Measurements from ENCODE around the gene ATCAY. TPM values are rescaled to one million over a fixed set of nuclear protein-coding genes. Genes with fewer than 3 reads are reported as not detected.

ATCAY gene
- total RNA-seq, 1 donor from 2014 or later = 182 TPM

DNA sequence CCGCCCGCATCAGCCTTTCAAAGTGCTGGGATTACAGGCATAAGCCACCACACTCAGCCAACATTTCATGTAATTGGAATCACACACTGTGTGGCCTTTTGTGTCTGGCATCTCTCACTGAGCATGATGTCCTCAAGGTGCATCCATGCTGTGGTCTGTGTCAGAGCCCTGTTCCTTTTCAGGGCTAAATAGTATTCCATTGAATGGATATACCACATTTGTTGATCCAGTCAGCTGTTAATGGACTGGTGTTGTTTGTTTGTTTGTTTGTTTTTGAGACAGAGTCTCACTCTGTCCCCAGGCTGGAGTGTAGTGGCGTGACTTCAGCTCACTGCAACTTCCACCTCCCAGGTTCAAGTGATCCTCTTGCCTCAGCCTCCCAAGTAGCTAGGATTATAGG is 17.9 kb downstream of the ATCAY start:
- Mint-ChIP-seq H3K9me3 (ENCODE audit: unreplicated experiment) (peaks cover 4% of the 10 kb centered on the region), H3K4me1 (ENCODE audit: low read depth, unreplicated experiment) (peaks cover 2% of the 10 kb centered on the region), H3K27me3 (ENCODE audit: unreplicated experiment) (peaks cover 2% of the 10 kb centered on the region), H3K4me3 (ENCODE audit: unreplicated experiment) (no peak overlapping the region), H3K27ac (ENCODE audit: unreplicated experiment) (no peak overlapping the region), H3K36me3 (ENCODE audit: unreplicated experiment) (peaks cover 17% of the 10 kb centered on the region)
- DNase-seq = no peak
- no peak for TF ChIP-seq CTCF (IDR thresholded peaks at IDR 0.05; ENCODE audit: partially characterized antibody, unreplicated experiment)

GRCh38 chr19:3899531-3900294 is 19.2 kb downstream of the ATCAY start:
- peaks cover 2% of the 10 kb centered on the region for H3K27me3 Mint-ChIP-seq (ENCODE audit: unreplicated experiment)
- H3K9me3 Mint-ChIP-seq (ENCODE audit: unreplicated experiment) = peaks cover 4% of the 10 kb centered on the region
- H3K4me3 Mint-ChIP-seq (ENCODE audit: unreplicated experiment) = no peak overlapping the region
- H3K27ac Mint-ChIP-seq (ENCODE audit: unreplicated experiment) = no peak overlapping the region
- TF ChIP-seq CTCF (IDR thresholded peaks at IDR 0.05; ENCODE audit: partially characterized antibody, unreplicated experiment) = no peak
- peaks cover 17% of the 10 kb centered on the region for H3K36me3 Mint-ChIP-seq (ENCODE audit: unreplicated experiment)
- H3K4me1 Mint-ChIP-seq (ENCODE audit: low read depth, unreplicated experiment) = peaks cover 2% of the 10 kb centered on the region
- DNase-seq = no peak

GRCh38 chr19:3902317-3902973 is 22.0 kb downstream of the ATCAY start:
- H3K9me3 Mint-ChIP-seq (ENCODE audit: unreplicated experiment) = peaks cover 5% of the 10 kb centered on the region
- H3K27me3 Mint-ChIP-seq (ENCODE audit: unreplicated experiment) = no peaks in the 10 kb centered on the region
- no peak overlapping the region for H3K27ac Mint-ChIP-seq (ENCODE audit: unreplicated experiment)

GRCh38 chr19:3904233-3904632 is 23.7 kb downstream of the ATCAY start:
- H3K27ac Mint-ChIP-seq (ENCODE audit: unreplicated experiment) = no peak overlapping the region
- no peak for TF ChIP-seq CTCF (IDR thresholded peaks at IDR 0.05; ENCODE audit: partially characterized antibody, unreplicated experiment)

More at GRCh38 chr19:3902317-3902973, 22.0 kb downstream of the ATCAY start:
- H3K36me3 Mint-ChIP-seq (ENCODE audit: unreplicated experiment) = peaks cover 13% of the 10 kb centered on the region
- no peak for TF ChIP-seq CTCF (IDR thresholded peaks at IDR 0.05; ENCODE audit: partially characterized antibody, unreplicated experiment)
- H3K4me1 Mint-ChIP-seq (ENCODE audit: low read depth, unreplicated experiment) = peaks cover 2% of the 10 kb centered on the region
- H3K4me3 Mint-ChIP-seq (ENCODE audit: unreplicated experiment) = no peak overlapping the region
- no peak for DNase-seq

More at GRCh38 chr19:3904233-3904632, 23.7 kb downstream of the ATCAY start:
- no peaks in the 10 kb centered on the region for H3K4me1 Mint-ChIP-seq (ENCODE audit: low read depth, unreplicated experiment)
- no peak overlapping the region for H3K4me3 Mint-ChIP-seq (ENCODE audit: unreplicated experiment)
- peaks cover 5% of the 10 kb centered on the region for H3K9me3 Mint-ChIP-seq (ENCODE audit: unreplicated experiment)
- H3K36me3 Mint-ChIP-seq (ENCODE audit: unreplicated experiment) = no peaks in the 10 kb centered on the region
- DNase-seq = no peak
- H3K27me3 Mint-ChIP-seq (ENCODE audit: unreplicated experiment) = no peaks in the 10 kb centered on the region

Measured in glutamatergic neuron (in vitro differentiated cells).